Fibroblast of mammary gland (primary cell): Measurements from ENCODE around the gene ZNF750.
A peak's percentile ranks its signal among the peaks of the same experiment; 100 is the strongest.

Source experiments
- DNase-seq: peaks from one replicate; pipeline ENCODE4 v3.0.0-alpha.2; 2010; ENCODE audit warnings: low read depth
- H3K4me3 ChIP-seq: 2 replicates; pipeline ENCODE4 v1.5.1; 2011; ENCODE audit warnings: low read depth, mild to moderate bottlenecking, low read length, moderate library complexity; ENCODE audit not compliant: control insufficient read depth
- TF ChIP-seq, protein P1 (sequence below): conservative IDR thresholded peaks from 2 replicates; pipeline ENCODE4 v1.5.1; 2011; ENCODE audit warnings: low read depth, low read length, inconsistent platforms; ENCODE audit not compliant: control insufficient read depth, insufficient read depth

The ZNF750 gene

GRCh38 chr17:82840431-82840831 is 609 bp upstream of the ZNF750 start:
- TF ChIP-seq, protein P1, sequence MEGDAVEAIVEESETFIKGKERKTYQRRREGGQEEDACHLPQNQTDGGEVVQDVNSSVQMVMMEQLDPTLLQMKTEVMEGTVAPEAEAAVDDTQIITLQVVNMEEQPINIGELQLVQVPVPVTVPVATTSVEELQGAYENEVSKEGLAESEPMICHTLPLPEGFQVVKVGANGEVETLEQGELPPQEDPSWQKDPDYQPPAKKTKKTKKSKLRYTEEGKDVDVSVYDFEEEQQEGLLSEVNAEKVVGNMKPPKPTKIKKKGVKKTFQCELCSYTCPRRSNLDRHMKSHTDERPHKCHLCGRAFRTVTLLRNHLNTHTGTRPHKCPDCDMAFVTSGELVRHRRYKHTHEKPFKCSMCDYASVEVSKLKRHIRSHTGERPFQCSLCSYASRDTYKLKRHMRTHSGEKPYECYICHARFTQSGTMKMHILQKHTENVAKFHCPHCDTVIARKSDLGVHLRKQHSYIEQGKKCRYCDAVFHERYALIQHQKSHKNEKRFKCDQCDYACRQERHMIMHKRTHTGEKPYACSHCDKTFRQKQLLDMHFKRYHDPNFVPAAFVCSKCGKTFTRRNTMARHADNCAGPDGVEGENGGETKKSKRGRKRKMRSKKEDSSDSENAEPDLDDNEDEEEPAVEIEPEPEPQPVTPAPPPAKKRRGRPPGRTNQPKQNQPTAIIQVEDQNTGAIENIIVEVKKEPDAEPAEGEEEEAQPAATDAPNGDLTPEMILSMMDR: no peak
- H3K4me3 ChIP-seq: no peak overlapping the region
- DNase-seq: no peak

GRCh38 chr17:82838386-82839063 is 1.3 kb downstream of the ZNF750 start:
- no peak overlapping the region for H3K4me3 ChIP-seq
- TF ChIP-seq, protein P1: no peak
- DNase-seq: peak; percentile 43

DNA sequence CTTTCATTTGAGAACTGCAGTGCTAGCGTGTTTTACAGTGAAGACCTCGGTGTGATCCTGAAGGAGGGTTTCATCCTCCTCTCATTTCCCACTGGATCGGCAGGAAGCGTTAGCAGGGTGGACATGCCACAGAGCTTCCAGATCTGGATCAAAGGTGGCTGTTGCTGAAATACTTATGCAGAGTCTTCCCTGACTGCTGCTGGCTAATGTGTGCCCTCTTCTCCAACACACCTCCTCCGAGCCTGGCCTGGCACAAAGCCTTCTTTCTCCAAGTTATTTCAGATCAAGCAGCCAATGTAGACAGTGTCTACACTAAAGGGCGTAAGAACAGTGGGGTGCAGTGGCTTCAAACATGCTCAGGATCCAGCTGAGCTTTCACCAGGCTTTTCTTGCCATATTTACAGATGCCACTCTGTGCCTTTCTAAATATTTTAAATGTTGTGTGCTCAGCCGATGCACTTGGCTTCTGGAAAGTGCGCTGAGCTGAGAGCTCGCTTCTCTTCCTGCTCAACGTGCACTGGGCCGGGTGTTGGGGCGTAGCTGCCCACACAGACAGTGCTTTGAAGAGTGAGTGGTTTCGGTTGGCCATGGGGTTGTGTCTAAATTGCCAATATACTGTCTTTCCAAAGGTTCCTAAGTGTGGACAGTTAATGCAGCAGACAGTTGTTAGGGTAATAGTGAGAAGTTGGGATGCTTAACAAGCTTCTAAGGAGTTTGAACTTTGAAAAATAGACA is 2.1 kb downstream of the ZNF750 start:
- no peak for DNase-seq
- H3K4me3 ChIP-seq: no peak overlapping the region
- TF ChIP-seq, protein P1: no peak

DNA sequence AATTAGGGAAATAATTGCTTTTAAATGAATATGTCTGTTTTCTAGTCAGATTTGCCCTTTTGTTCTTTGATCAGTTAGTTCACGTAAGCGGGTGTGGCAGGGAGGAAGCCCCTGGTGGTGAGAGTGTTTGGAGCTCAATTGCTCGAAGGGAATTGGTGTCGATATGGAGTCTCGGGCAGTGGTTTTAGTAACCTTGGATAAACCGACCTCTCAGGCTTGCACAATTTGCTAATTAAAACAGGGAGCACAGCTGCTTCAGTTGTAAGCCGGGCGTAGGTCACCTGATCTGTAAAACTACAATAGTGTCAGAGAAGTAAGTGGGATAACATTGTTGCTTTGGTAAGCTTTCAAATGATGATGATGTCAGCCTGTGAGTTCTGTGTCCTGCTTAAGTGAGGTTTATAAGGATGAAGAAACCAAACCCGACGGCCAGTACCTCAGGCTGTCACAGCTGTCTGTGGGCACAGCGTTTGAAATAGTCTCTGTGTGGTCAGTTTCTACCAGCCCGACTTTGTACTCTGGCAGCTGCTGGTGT is 2.9 kb downstream of the ZNF750 start:
- TF ChIP-seq, protein P1: peak; percentile 17
- no peak overlapping the region for H3K4me3 ChIP-seq
- DNase-seq: peak; percentile 71

DNA sequence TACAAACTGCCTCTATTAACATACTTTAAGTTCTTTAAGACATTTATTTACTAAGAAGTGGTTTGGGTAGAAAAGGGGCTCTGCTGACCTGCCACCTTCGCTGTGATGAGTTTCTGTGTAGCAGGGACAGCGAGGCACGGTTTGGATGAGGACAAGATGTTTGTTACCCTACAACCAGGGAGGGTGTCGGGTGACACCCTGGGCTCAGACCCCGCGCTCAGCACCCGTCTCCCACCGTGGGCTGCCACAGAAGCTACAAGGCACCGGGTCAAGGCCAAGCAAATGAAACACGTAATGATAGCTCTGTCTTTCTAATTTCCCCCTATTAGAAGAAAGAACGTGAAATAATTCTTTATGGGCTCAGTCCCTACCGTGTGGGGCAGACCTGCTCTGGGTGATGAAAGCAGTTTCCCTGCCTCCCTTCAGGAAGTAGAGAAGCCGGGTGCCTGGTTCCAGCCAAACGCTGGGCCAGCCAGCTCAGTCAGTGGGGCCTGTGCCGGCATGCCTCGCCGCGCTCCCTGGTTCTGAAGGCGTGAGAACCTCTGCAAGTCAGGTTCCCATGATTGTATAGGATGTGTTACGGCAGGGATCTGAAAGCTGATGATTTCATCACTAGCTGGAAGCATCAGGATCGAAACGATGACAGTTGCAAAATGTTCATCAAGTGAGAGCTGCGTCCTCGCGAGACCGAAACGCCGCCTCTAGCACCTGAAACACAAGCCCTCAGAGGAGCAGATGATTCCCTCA is 3.9 kb downstream of the ZNF750 start:
- DNase-seq: no peak
- H3K4me3 ChIP-seq: no peak overlapping the region
- TF ChIP-seq, protein P1: no peak

GRCh38 chr17:82835122-82835521 is 4.7 kb downstream of the ZNF750 start:
- no peak for DNase-seq
- no peak overlapping the region for H3K4me3 ChIP-seq
- TF ChIP-seq, protein P1: no peak
